CD14-positive monocyte (primary cell): ENCODE data around the gene GPR65. TPM values are rescaled to one million over a fixed set of nuclear protein-coding genes. Genes with fewer than 3 reads are reported as not detected.

ENCODE experiments used
- DNase-seq, 3 donors: peaks; one replicate each; pipeline ENCODE4 v3.0.0-alpha.2; 2011 to 2022
- H2AFZ ChIP-seq: 2 replicates; pipeline ENCODE4 v1.6.0; 2012; ENCODE audit warnings: mild to moderate bottlenecking, low read depth, low read length, inconsistent platforms; ENCODE audit not compliant: insufficient read depth, poor library complexity, severe bottlenecking
- H3K27ac ChIP-seq, 2 donors: 1 replicate in 1 of 2; 2 replicates in 1 of 2; pipeline ENCODE4 v1.5.1; 2012 to 2013; ENCODE audit warnings: low read length in 2 of 2, control low read depth in 1 of 2, inconsistent platforms in 1 of 2, low read depth in 1 of 2, mild to moderate bottlenecking in 1 of 2
- H3K27me3 ChIP-seq, 2 donors: one replicate each; pipeline versions ENCODE4 v1.6.0 to v1.6.1; 2011 to 2013; ENCODE audit warnings: low read length in 2 of 2; ENCODE audit not compliant: control insufficient read depth in 2 of 2, insufficient read depth in 2 of 2
- H3K36me3 ChIP-seq, 2 donors: replicated peaks in 1 of 2; 1 replicate in 1 of 2; 2 replicates in 1 of 2; pipeline versions ENCODE4 v1.5.1 to v1.6.1; 2012 to 2013; ENCODE audit warnings: low read length in 2 of 2, control low read depth in 1 of 2, inconsistent platforms in 1 of 2, mild to moderate bottlenecking in 1 of 2; ENCODE audit not compliant: insufficient read depth in 2 of 2, control insufficient read depth in 1 of 2
- H3K4me1 ChIP-seq, 2 donors: 1 replicate in 1 of 2; 2 replicates in 1 of 2; pipeline versions ENCODE4 v1.5.1 to v1.6.1; 2012 to 2013; ENCODE audit warnings: low read length in 2 of 2, control low read depth in 1 of 2, inconsistent platforms in 1 of 2, mild to moderate bottlenecking in 1 of 2, moderate library complexity in 1 of 2; ENCODE audit not compliant: insufficient read depth in 2 of 2, control insufficient read depth in 1 of 2
- H3K4me2 ChIP-seq: replicated peaks from 2 replicates; pipeline ENCODE3; 2012; ENCODE audit warnings: low read length, moderate library complexity, mild to moderate bottlenecking; ENCODE audit not compliant: poor library complexity, severe bottlenecking; ENCODE audit errors: extremely low read depth
- H3K4me3 ChIP-seq, 3 experiments: fragments of 200-600 bp in 1 of 3; sonication (generic) in 1 of 3; replicated peaks in 1 of 3; 1 replicate in 2 of 3; 2 replicates in 1 of 3; pipeline ENCODE4 v1.5.1; 2011 to 2013; ENCODE audit warnings: low read length in 3 of 3, mild to moderate bottlenecking in 3 of 3, control low read depth in 2 of 3, low read depth in 2 of 3, inconsistent platforms in 1 of 3, moderate library complexity in 1 of 3
- H3K79me2 ChIP-seq: 2 replicates; pipeline ENCODE4 v1.6.0; 2012; ENCODE audit warnings: mild to moderate bottlenecking, control low read depth, inconsistent platforms, low read length, moderate library complexity; ENCODE audit not compliant: insufficient read depth
- H3K9ac ChIP-seq: 2 replicates; pipeline ENCODE4 v1.6.0; 2017; ENCODE audit warnings: low read length, mild to moderate bottlenecking; ENCODE audit not compliant: insufficient read depth, poor library complexity, severe bottlenecking
- H3K9me3 ChIP-seq, 2 donors: replicated peaks in 1 of 2; 1 replicate in 1 of 2; 2 replicates in 1 of 2; pipeline versions ENCODE4 v1.5.1 to v1.6.1; 2012 to 2013; ENCODE audit warnings: low read length in 2 of 2, control low read depth in 1 of 2; ENCODE audit not compliant: control insufficient read depth in 1 of 2, insufficient read depth in 1 of 2
- H4K20me1 ChIP-seq: 2 replicates; pipeline ENCODE4 v1.6.0; 2012; ENCODE audit warnings: mild to moderate bottlenecking, low read length, control low read depth, moderate library complexity; ENCODE audit not compliant: insufficient read depth
- H3K27ac Mint-ChIP-seq, 7 donors: one replicate each; pipeline ENCODE4 v1.8.0; 2020; ENCODE audit warnings: mild to moderate bottlenecking in 7 of 7, mixed read lengths in 7 of 7, moderate library complexity in 6 of 7, inconsistent platforms in 2 of 7
- H3K27me3 Mint-ChIP-seq, 3 donors: one replicate each; pipeline ENCODE4 v1.8.0; 2021 to 2022; ENCODE audit warnings: low read depth in 3 of 3, mild to moderate bottlenecking in 3 of 3, mixed read lengths in 3 of 3, moderate library complexity in 3 of 3, inconsistent platforms in 1 of 3
- H3K36me3 Mint-ChIP-seq, 2 donors: one replicate each; pipeline ENCODE4 v1.8.0; 2020; ENCODE audit warnings: mixed read lengths in 2 of 2, inconsistent platforms in 1 of 2, mild to moderate bottlenecking in 1 of 2
- H3K4me1 Mint-ChIP-seq: one replicate; pipeline ENCODE4 v1.8.0; 2020; ENCODE audit warnings: mild to moderate bottlenecking, mixed read lengths
- H3K4me3 Mint-ChIP-seq, 2 donors: one replicate each; pipeline ENCODE4 v1.8.0; 2020; ENCODE audit warnings: mild to moderate bottlenecking in 2 of 2, mixed read lengths in 2 of 2, moderate library complexity in 1 of 2
- H3K9me3 Mint-ChIP-seq, 7 donors: one replicate each; pipeline ENCODE4 v1.8.0; 2020 to 2022; ENCODE audit warnings: mixed read lengths in 7 of 7, mild to moderate bottlenecking in 6 of 7, moderate library complexity in 6 of 7, inconsistent platforms in 2 of 7
- WGBS: methylation state at CpG from one replicate; pipeline ENCODE4 v1.1.5; 2013; ENCODE audit warnings: missing lambda C conversion rate; ENCODE audit not compliant: insufficient coverage; 5-methylcytosine and 5-hydroxymethylcytosine counted together
- intact Hi-C, 2 donors: fragments of 100-400 bp; cut with micrococcal nuclease; formaldehyde crosslinking; loops; one replicate each; pipeline versions ENCODE4 v1.15.0 to v1.15.1; 2023
- polyA plus RNA-seq, 3 donors: library from polyadenylated mRNA; depleted of rRNA in 1 of 3; unstranded in 2 of 3; stranded (reverse) in 1 of 3; fragments of 300-500 nt in 2 of 3; fragments of >200 nt in 1 of 3; fragmentation: Illumina TruSeq in 2 of 3; gene quantifications; 1 replicate in 2 of 3; 2 replicates in 1 of 3; pipeline ENCODE4 v1.2.3, GENCODE V29; 2012 to 2021
- TF ChIP-seq, protein P1 (sequence below): fragments of 200-600 bp; IDR thresholded peaks from one replicate; pipeline ENCODE4 v1.8.0; 2022; ENCODE audit warnings: antibody characterized with exemption, mild to moderate bottlenecking

Gene GPR65
- polyA plus RNA-seq, 3 donors: 15.5 to 33.3 (median 20.6) TPM

DNA sequence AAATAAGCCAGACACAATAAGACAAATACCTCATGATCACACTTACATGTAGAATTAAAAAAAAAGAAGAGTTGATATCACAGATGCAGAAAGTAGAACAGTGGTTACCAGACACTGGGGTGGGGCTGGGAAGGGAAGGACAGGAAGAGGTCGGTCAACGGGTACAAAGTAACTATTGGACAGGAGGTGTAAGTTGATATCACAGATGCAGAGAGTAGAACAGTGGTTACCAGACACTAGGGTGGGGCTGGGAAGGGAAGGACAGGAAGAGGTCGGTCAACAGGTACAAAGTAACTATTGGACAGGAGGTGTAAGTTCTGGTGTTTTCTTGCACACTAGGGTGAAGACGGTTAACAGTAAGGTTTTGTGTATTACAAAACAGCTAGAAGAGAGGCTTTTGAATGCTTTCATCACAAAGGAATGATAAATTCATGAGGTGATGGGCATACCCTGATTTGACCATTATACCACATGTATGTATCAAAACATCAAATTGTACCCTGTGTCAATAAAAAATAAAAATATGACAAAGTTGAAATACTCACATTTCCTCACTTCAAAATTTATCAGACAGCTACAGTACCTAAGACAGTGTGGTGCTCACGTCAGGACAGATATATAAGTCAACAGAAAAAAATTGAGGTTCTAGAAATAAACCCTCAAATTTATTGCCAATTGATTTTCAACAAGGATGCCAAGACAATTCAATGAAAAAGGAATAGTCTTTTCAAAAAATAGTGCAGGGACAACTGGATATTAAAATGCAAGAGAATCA lies 44.7 kb upstream of the GPR65 start:
- 96% methylated on average over 4 of the region's 5 CpGs for WGBS
- Histone ChIP-seq H4K20me1 (no peaks in the 10 kb centered on the region), H2AFZ (no peak overlapping the region), H3K36me3 (peaks cover 50 to 93% of the 10 kb centered on the region in 2 donors), H3K4me2 (no peak overlapping the region), H3K27ac (no peak overlapping the region), H3K27me3 (no peaks in the 10 kb centered on the region), H3K9me3 (peaks cover 0 to 4% of the 10 kb centered on the region in 2 donors), H3K9ac (no peak overlapping the region), H3K4me3 (no peak overlapping the region), H3K79me2 (no peaks in the 10 kb centered on the region), H3K4me1 (peaks cover 0 to 10% of the 10 kb centered on the region in 2 donors)
- TF ChIP-seq, protein P1, sequence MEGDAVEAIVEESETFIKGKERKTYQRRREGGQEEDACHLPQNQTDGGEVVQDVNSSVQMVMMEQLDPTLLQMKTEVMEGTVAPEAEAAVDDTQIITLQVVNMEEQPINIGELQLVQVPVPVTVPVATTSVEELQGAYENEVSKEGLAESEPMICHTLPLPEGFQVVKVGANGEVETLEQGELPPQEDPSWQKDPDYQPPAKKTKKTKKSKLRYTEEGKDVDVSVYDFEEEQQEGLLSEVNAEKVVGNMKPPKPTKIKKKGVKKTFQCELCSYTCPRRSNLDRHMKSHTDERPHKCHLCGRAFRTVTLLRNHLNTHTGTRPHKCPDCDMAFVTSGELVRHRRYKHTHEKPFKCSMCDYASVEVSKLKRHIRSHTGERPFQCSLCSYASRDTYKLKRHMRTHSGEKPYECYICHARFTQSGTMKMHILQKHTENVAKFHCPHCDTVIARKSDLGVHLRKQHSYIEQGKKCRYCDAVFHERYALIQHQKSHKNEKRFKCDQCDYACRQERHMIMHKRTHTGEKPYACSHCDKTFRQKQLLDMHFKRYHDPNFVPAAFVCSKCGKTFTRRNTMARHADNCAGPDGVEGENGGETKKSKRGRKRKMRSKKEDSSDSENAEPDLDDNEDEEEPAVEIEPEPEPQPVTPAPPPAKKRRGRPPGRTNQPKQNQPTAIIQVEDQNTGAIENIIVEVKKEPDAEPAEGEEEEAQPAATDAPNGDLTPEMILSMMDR: no peak
- H3K27me3 Mint-ChIP-seq: no peaks in the 10 kb centered on the region
- no peak overlapping the region for H3K4me3 Mint-ChIP-seq
- peaks cover 72 to 81% of the 10 kb centered on the region in 2 donors for H3K36me3 Mint-ChIP-seq
- H3K27ac Mint-ChIP-seq: no peak overlapping the region
- peaks cover 1 to 14% (median 4%) of the 10 kb centered on the region in 7 donors for H3K9me3 Mint-ChIP-seq
- no peak for DNase-seq
- peaks cover 24% of the 10 kb centered on the region for H3K4me1 Mint-ChIP-seq
- intact Hi-C loops: no loop called here

DNA sequence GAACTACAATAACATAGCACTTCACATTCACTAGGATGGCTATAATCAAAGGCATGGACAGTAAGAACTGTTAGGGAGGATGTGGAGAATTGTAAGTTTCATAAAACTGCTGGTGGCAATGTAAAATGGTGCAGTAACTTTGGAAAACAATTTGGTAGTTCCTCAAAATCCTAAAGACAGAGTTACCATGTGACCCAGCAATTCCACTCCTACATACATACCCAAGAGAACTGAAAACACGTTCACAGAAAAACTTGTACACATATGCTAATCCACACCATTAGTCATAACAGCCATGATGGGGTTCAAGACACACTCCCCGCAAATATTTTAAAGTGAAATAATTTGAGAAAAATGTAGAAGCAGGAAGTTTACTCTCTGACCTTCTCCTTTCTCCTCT lies 43.7 kb upstream of the GPR65 start:
- H3K4me3 Mint-ChIP-seq: no peak overlapping the region
- intact Hi-C loops: no loop called here
- TF ChIP-seq, protein P1: no peak
- Histone ChIP-seq H3K9ac (no peak overlapping the region), H3K4me3 (no peak overlapping the region), H3K27ac (no peak overlapping the region), H2AFZ (no peak overlapping the region), H3K27me3 (no peaks in the 10 kb centered on the region), H4K20me1 (no peaks in the 10 kb centered on the region), H3K4me2 (no peak overlapping the region), H3K79me2 (no peaks in the 10 kb centered on the region), H3K36me3 (peaks cover 57 to 95% of the 10 kb centered on the region in 2 donors), H3K4me1 (peaks cover 0 to under 1% of the 10 kb centered on the region in 2 donors), H3K9me3 (peaks cover 0 to 4% of the 10 kb centered on the region in 2 donors)
- H3K27me3 Mint-ChIP-seq: no peaks in the 10 kb centered on the region
- WGBS: no CpG with 5 or more reads among the region's 2 CpGs
- peaks cover 74 to 83% of the 10 kb centered on the region in 2 donors for H3K36me3 Mint-ChIP-seq
- DNase-seq: no peak
- peaks cover 1 to 14% (median 4%) of the 10 kb centered on the region in 7 donors for H3K9me3 Mint-ChIP-seq
- H3K27ac Mint-ChIP-seq: no peak overlapping the region
- H3K4me1 Mint-ChIP-seq: peaks cover 14% of the 10 kb centered on the region
